ENCODE measurements around the gene WWOX. TPM values are rescaled to one million over a fixed set of nuclear protein-coding genes. Genes with fewer than 3 reads are reported as not detected.

WWOX gene
- total and polyA plus RNA-seq, 2 of the 8 experiments (the other 6 are each of a cell fraction or from before 2014, with no cell fraction given), result 5.4 to 16.7 TPM

DNA sequence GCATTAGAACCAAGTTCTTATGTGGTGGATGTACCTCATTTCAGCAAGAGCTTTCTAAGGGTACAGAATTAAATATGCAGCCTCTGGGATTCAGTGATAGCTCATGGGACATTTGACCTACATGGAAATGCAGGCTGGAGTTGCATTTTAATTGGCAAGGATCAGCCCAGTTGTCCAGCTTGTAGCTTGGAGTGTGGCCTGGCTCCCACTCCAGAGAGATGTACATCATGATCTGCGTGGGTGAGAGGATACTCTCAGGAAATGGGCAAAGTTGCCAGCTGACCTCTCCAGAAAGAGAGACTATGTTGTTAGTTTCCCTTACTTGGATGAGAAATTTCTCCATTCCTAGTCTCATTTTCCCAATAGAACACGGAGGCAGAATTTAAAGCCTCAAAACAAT, 945.7 kb downstream of the WWOX start (continued):
- TF ChIP-seq JUN (IDR thresholded peaks at IDR 0.05; ENCODE audit: low read depth, low read length) (no peak), GTF2F1 (IDR thresholded peaks at IDR 0.05; ENCODE audit: borderline replicate concordance, low read depth, low read length) (no peak), POLR2A (IDR thresholded peaks at IDR 0.05; ENCODE audit: control extremely low read depth in 1 of 2, low read depth in 2 of 2, low read length in 2 of 2) (no peak), CEBPB (IDR thresholded peaks at IDR 0.05; ENCODE audit: low read depth, low read length) (no peak), BRCA1 (IDR thresholded peaks at IDR 0.05; ENCODE audit: low read depth, low read length) (no peak), TAF1 (IDR thresholded peaks at IDR 0.05; ENCODE audit: low read depth, low read length) (no peak), SUZ12 (IDR thresholded peaks at IDR 0.05; ENCODE audit: low read length) (no peak), CHD2 (IDR thresholded peaks at IDR 0.05; ENCODE audit: low read length) (no peak)

Data from H1 (cell line).